AG10803 (cell line): Measurements from ENCODE around the gene PTPRZ1.

Experiments used
- DNase-seq: peaks from one replicate; pipeline ENCODE4 v3.0.0; 2010; ENCODE audit warnings: low read depth
- H3K4me3 ChIP-seq: 2 replicates; pipeline ENCODE4 v1.5.1; 2011; ENCODE audit warnings: mild to moderate bottlenecking, low read length, control low read depth
- CTCF ChIP-seq: conservative IDR thresholded peaks from 2 replicates; pipeline ENCODE4 v1.5.1; 2011; ENCODE audit warnings: mild to moderate bottlenecking, low read length, control low read depth, inconsistent platforms

Gene PTPRZ1

GRCh38 chr7:122010116-122010515 is 137.2 kb downstream of the PTPRZ1 start:
- no peak overlapping the region for H3K4me3 ChIP-seq
- TF ChIP-seq CTCF: no peak
- DNase-seq: no peak

GRCh38 chr7:122013065-122013464 is 140.1 kb downstream of the PTPRZ1 start:
- TF ChIP-seq CTCF: no peak
- no peak overlapping the region for H3K4me3 ChIP-seq
- peak; percentile 1 for DNase-seq

GRCh38 chr7:122013630-122014029 is 140.7 kb downstream of the PTPRZ1 start:
- DNase-seq: no peak
- H3K4me3 ChIP-seq: no peak overlapping the region
- no peak for TF ChIP-seq CTCF

GRCh38 chr7:122014697-122015096 is 141.7 kb downstream of the PTPRZ1 start:
- no peak for DNase-seq
- TF ChIP-seq CTCF: peak; percentile 20; the same call in 1 of the 2 replicates
- no peak overlapping the region for H3K4me3 ChIP-seq

GRCh38 chr7:122018032-122018431 is 145.1 kb downstream of the PTPRZ1 start:
- DNase-seq: no peak
- H3K4me3 ChIP-seq: no peak overlapping the region
- TF ChIP-seq CTCF: no peak

GRCh38 chr7:122027058-122027457 is 154.1 kb downstream of the PTPRZ1 start:
- TF ChIP-seq CTCF: no peak
- H3K4me3 ChIP-seq: no peak overlapping the region
- no peak for DNase-seq

- DNase-seq: no peak
- TF ChIP-seq CTCF: no peak
Observed at GRCh38 chr7:122033641-122034040, 160.7 kb downstream of the PTPRZ1 start.

More at GRCh38 chr7:122033641-122034040, 160.7 kb downstream of the PTPRZ1 start:
- H3K4me3 ChIP-seq: no peak overlapping the region
